Measurements from ENCODE around the gene PP2D1. TPM values are rescaled to one million over a fixed set of nuclear protein-coding genes. Genes with fewer than 3 reads are reported as not detected.

The PP2D1 gene
- total RNA-seq, 1 experiment from 2014 or later = not detected

DNA sequence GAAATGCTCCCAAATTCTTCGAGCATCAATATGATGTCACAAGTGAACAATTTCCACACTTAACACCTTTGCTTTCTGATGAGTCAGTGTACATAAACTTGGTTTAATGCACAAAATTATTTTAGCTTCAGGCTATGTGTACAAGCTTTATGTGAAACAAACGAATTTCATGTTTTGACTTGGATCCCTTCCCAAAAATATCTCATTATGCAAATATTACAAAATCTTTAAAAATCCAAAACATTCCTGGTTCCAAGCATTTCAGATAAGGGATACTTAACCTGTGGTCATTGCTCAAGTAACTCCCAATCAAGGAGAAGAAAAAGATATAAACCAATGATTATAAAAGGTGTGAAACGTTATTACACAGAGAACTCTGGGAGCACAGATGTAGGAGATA, 40.0 kb downstream of the PP2D1 start:
- Histone ChIP-seq H3K79me2 (ENCODE audit: low read length) (peaks cover 63% of the 10 kb centered on the region), H3K27ac (ENCODE audit: low read length) (no peak overlapping the region), H2AFZ (ENCODE audit: low read length) (no peak overlapping the region), H3K4me1 (ENCODE audit: insufficient read depth, low read length) (peaks cover 11% of the 10 kb centered on the region), H3F3A (ENCODE audit: low read length, unreplicated experiment) (no peaks in the 10 kb centered on the region), H3K4me3 (ENCODE audit: low read length) (no peak overlapping the region), H3K9me3 (ENCODE audit: low read length) (no peaks in the 10 kb centered on the region), H3K27me3 (ENCODE audit: low read length) (no peaks in the 10 kb centered on the region), H3K9me2 (replicated peaks; ENCODE audit: low read length) (no peaks in the 10 kb centered on the region), H3K4me2 (ENCODE audit: low read length) (no peak overlapping the region), H4K20me1 (ENCODE audit: low read length) (peaks cover 55% of the 10 kb centered on the region), H3K9ac (ENCODE audit: low read length) (no peak overlapping the region), H3K36me3 (ENCODE audit: low read depth, low read length) (peaks cover 20% of the 10 kb centered on the region)
- peak; percentile 95 for DNase-seq
- ChIA-PET POLR2A (ENCODE audit: unreplicated experiment) (interaction anchor here (0.5 kb wide), 2 partner anchors 214 to 1837 kb away, joined by 3 to 7 read pairs; no protein-coding TSS in a partner anchor), CTCF (interaction anchor here (0.6 kb wide), 1 partner anchor 47 kb away, joined by 4 read pairs; no protein-coding TSS in a partner anchor)
- ATAC-seq = peak; percentile 89
- no TSS peak for BruUV-seq (replicated peaks)
- intact Hi-C loops (cut with micrococcal nuclease) = loop anchor here (5.0 kb wide), 2 partner anchors 70 to 85 kb away; partner anchors contain the start of gene KAT2B
- TF ChIP-seq CTCF (conservative IDR thresholded peaks at IDR 0.05; ENCODE audit: low read depth, low read length) (no peak), EZH2phosphoT487 (IDR thresholded peaks at IDR 0.05; ENCODE audit: borderline replicate concordance, low read length) (no peak), EZH2 (IDR thresholded peaks at IDR 0.05; ENCODE audit: low read length, unreplicated experiment) (no peak)

- intact Hi-C loops (cut with micrococcal nuclease) = loop anchor here (5.0 kb wide), 2 partner anchors 72 to 83 kb away; partner anchors contain the start of gene KAT2B
- Histone ChIP-seq H3K9me2 (replicated peaks; ENCODE audit: low read length) (no peaks in the 10 kb centered on the region), H3K9ac (ENCODE audit: low read length) (no peak overlapping the region), H3K36me3 (ENCODE audit: low read depth, low read length) (peaks cover 16% of the 10 kb centered on the region), H3F3A (ENCODE audit: low read length, unreplicated experiment) (no peaks in the 10 kb centered on the region), H3K27ac (ENCODE audit: low read length) (no peak overlapping the region), H4K20me1 (ENCODE audit: low read length) (peaks cover 60% of the 10 kb centered on the region), H2AFZ (ENCODE audit: low read length) (no peak overlapping the region), H3K4me2 (ENCODE audit: low read length) (no peak overlapping the region), H3K27me3 (ENCODE audit: low read length) (no peaks in the 10 kb centered on the region), H3K9me3 (ENCODE audit: low read length) (no peaks in the 10 kb centered on the region), H3K79me2 (ENCODE audit: low read length) (peaks cover 81% of the 10 kb centered on the region), H3K4me3 (ENCODE audit: low read length) (no peak overlapping the region), H3K4me1 (ENCODE audit: insufficient read depth, low read length) (peaks cover 11% of the 10 kb centered on the region)
- ChIA-PET CTCF (no interaction called here), POLR2A (ENCODE audit: unreplicated experiment) (no interaction called here)
- no peak for TF ChIP-seq EZH2 (IDR thresholded peaks at IDR 0.05; ENCODE audit: low read length, unreplicated experiment)
- no peak for TF ChIP-seq EZH2phosphoT487 (IDR thresholded peaks at IDR 0.05; ENCODE audit: borderline replicate concordance, low read length)
- no peak for TF ChIP-seq CTCF (conservative IDR thresholded peaks at IDR 0.05; ENCODE audit: low read depth, low read length)
- BruUV-seq (replicated peaks) = no TSS peak
- ATAC-seq = no peak
- DNase-seq = no peak
Observed at GRCh38 chr3:19970327-19970726, 41.7 kb downstream of the PP2D1 start.

DNA sequence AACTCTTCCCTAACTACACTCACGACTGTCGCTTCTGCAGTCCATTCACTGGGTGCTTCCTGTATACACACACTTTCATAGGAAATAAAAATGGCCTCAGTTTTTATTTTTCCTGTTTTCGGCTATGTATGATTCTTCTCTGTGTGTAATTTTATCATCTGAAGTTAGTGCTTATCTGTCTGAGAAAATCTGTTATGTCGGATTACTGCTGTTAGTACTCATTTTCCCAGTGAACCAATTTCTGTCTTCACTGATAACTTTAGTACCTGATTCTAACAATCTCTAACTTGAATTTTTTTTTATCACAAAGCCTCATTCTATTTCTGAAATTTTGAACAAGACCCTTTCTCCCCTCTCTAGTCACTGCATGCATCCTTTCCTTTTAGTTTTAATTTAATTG, 44.3 kb downstream of the PP2D1 start:
- H3K36me3 ChIP-seq (ENCODE audit: low read depth, low read length) = peaks cover 11% of the 10 kb centered on the region; the same call in 1 of the 2 replicates
- no peaks in the 10 kb centered on the region for H3K9me2 ChIP-seq (replicated peaks; ENCODE audit: low read length)
- DNase-seq (no peak), ATAC-seq (no peak)
- intact Hi-C loops (cut with micrococcal nuclease) = no loop called here
- ChIA-PET CTCF (no interaction called here), POLR2A (ENCODE audit: unreplicated experiment) (no interaction called here)
- H4K20me1 ChIP-seq (ENCODE audit: low read length) = peaks cover 54% of the 10 kb centered on the region
- H3K27me3 ChIP-seq (ENCODE audit: low read length) = no peaks in the 10 kb centered on the region
- peaks cover 88% of the 10 kb centered on the region for H3K79me2 ChIP-seq (ENCODE audit: low read length)
- no peak overlapping the region for H2AFZ ChIP-seq (ENCODE audit: low read length)
- H3K9ac ChIP-seq (ENCODE audit: low read length) = no peak overlapping the region
- peaks cover 11% of the 10 kb centered on the region for H3K4me1 ChIP-seq (ENCODE audit: insufficient read depth, low read length)
- no peaks in the 10 kb centered on the region for H3K9me3 ChIP-seq (ENCODE audit: low read length)
- H3K27ac ChIP-seq (ENCODE audit: low read length) = no peak overlapping the region
- no peak overlapping the region for H3K4me3 ChIP-seq (ENCODE audit: low read length)
- no peak overlapping the region for H3K4me2 ChIP-seq (ENCODE audit: low read length)
- no peak for TF ChIP-seq EZH2 (IDR thresholded peaks at IDR 0.05; ENCODE audit: low read length, unreplicated experiment)
- no peak for TF ChIP-seq CTCF (conservative IDR thresholded peaks at IDR 0.05; ENCODE audit: low read depth, low read length)
- no peak for TF ChIP-seq EZH2phosphoT487 (IDR thresholded peaks at IDR 0.05; ENCODE audit: borderline replicate concordance, low read length)
- no TSS peak for BruUV-seq (replicated peaks)
- H3F3A ChIP-seq (ENCODE audit: low read length, unreplicated experiment) = no peaks in the 10 kb centered on the region

All from PC-3 (cell line).